GM19043 (cell line): Measurements from ENCODE around the gene TRIM15.
"Not testable (repeated sequence)": the region's sequence is repeated elsewhere in the genome, so short reads cannot be mapped to it uniquely, and the experiment has no call there.

ENCODE experiments used
- ATAC-seq: cut with Tn5 transposase; IDR thresholded peaks from one replicate; pipeline ENCODE4 v1.9.1; 2021; ENCODE audit warnings: low read depth; ENCODE audit not compliant: unreplicated experiment

TRIM15 gene

DNA sequence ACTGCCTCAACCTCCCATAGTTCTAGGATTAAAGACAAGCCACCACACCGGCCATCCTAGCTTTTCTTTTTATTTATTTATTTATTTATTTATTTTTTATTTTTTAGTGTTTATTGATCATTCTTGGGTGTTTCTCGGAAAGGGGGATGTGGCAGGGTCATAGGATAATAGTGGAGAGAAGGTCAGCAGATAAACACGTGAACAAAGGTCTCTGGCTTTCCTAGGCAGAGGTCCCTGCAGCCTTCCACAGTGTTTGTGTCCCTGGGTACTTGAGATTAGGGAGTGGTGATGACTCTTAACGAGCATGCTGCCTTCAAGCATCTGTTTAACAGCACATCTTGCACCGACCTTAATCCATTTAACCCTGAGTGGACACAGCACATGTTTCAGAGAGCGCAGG lies 58.0 kb downstream of the TRIM15 start:
- not testable (repeated sequence) for ATAC-seq

DNA sequence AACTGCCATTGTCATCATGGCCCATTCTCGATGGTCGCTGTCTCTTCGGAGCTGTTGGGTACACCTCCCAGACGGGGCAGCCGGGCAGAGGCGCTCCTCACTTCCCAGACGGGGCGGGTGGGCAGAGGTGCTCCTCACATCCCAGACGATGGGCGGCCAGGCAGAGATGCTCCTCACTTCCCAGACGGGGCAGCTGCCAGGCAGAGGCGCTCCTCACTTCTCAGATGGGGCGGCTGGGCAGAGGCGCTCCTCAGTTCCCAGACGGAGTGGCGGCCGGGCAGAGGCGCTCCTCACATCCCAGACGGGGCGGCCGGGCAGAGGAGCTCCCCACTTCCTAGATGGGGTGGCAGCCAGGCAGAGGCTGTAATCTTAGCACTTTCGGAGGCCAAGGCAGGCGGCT lies 58.6 kb downstream of the TRIM15 start:
- ATAC-seq, result not testable (repeated sequence)
